Measurements from ENCODE around the gene BNIP3.

DNA sequence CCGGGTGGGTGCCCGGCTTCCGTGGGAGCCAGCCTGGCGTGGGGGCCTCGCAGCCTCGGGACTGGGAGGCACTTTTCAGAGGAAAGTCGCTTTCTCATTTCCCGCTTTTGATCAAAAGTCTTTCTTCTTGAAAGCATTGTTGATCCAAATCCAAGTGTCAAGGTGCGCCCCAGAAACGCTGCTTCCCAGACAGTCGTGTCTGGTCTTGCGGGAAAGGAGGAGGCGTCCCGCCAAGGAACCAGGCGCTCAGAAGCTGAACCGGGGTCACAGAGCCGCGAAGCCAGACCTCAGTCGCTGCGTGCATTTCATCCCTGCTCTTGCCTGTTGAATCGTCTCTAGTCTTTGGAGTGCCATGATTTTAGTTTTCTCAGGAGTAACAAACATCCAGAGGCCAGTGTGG lies 1.1 kb upstream of the BNIP3 start:
- TF ChIP-seq RFX5 (IDR thresholded peaks at IDR 0.05; ENCODE audit: borderline replicate concordance, low read depth, low read length) (no peak), CBX5 (IDR thresholded peaks at IDR 0.05; ENCODE audit: low read depth, low read length) (no peak), ASH2L (IDR thresholded peaks at IDR 0.05; ENCODE audit: low read length) (no peak)
